SK-N-DZ (cell line): ENCODE data around the gene HOXD9.

Source experiments
- DNase-seq: peaks from one replicate; pipeline ENCODE4 v3.0.0-alpha.2; 2015; ENCODE audit warnings: low spot score

HOXD9 gene

GRCh38 chr2:176124110-176124946 is 1.8 kb downstream of the HOXD9 start:
- no peak for DNase-seq

GRCh38 chr2:176124947-176125771 is 2.6 kb downstream of the HOXD9 start:
- no peak for DNase-seq

- no peak for DNase-seq
These were observed 3.2 kb downstream of the HOXD9 start for GRCh38 chr2:176125772-176126054.

- peak; percentile 67 for DNase-seq
These were observed 4.6 kb downstream of the HOXD9 start for GRCh38 chr2:176126929-176127773.

GRCh38 chr2:176127774-176128072 is 5.2 kb downstream of the HOXD9 start:
- DNase-seq = no peak

- peak; percentile 68 for DNase-seq
These were observed 5.9 kb downstream of the HOXD9 start for GRCh38 chr2:176128172-176128981.

- DNase-seq = peak; percentile 90
These were observed 6.7 kb downstream of the HOXD9 start, which contains the start of gene HOXD8 for GRCh38 chr2:176128982-176129796. TSS of gene HOXD8 (plus strand) at chr2:176129705. CDS start at chr2:176130367, 662 bp downstream.

GRCh38 chr2:176129813-176130146 is 7.3 kb downstream of the HOXD9 start:
- DNase-seq = peak; percentile 73

- DNase-seq = peak; percentile 76
These were observed 7.8 kb downstream of the HOXD9 start for GRCh38 chr2:176130147-176130956.

- no peak for DNase-seq
These were observed 8.7 kb downstream of the HOXD9 start for GRCh38 chr2:176130957-176131847.

GRCh38 chr2:176131848-176132158 is 9.3 kb downstream of the HOXD9 start:
- DNase-seq = no peak

- DNase-seq = no peak
These were observed 10.0 kb downstream of the HOXD9 start for GRCh38 chr2:176132205-176133171.

GRCh38 chr2:176133389-176133788 is 10.9 kb downstream of the HOXD9 start:
- DNase-seq = no peak

GRCh38 chr2:176134035-176134434 is 11.5 kb downstream of the HOXD9 start:
- no peak for DNase-seq

- peak; percentile 65 for DNase-seq
These were observed 12.5 kb downstream of the HOXD9 start for GRCh38 chr2:176135035-176135440.

GRCh38 chr2:176136374-176137251 is 14.1 kb downstream of the HOXD9 start:
- DNase-seq = no peak

GRCh38 chr2:176137252-176137580 is 14.7 kb downstream of the HOXD9 start:
- DNase-seq = no peak
